Thoracic aorta (tissue), 2 donors: ENCODE results near the gene STXBP6. TPM values are rescaled to one million over a fixed set of nuclear protein-coding genes. Genes with fewer than 3 reads are reported as not detected.

Experiments used
- ATAC-seq: fragments of 150-250 bp; one replicate; pipeline ENCODE4 v1.8.0; 2017; ENCODE audit warnings: low read depth; ENCODE audit not compliant: insufficient number of reproducible peaks, low FRiP score
- DNase-seq: peaks from one replicate; pipeline ENCODE4 v3.0.0-alpha.2; 2020; ENCODE audit warnings: low spot score
- H3K27ac ChIP-seq, 2 donors: fragments of 200-600 bp; sonication (generic); 1 replicate in 1 of 2; 2 replicates in 1 of 2; pipeline ENCODE4 v1.5.1; 2016; ENCODE audit warnings: mild to moderate bottlenecking in 2 of 2, moderate library complexity in 2 of 2
- H3K27me3 ChIP-seq: fragments of 200-600 bp; sonication (generic); replicated peaks from 2 replicates; pipeline ENCODE4 v1.6.0; 2016; ENCODE audit warnings: mild to moderate bottlenecking; ENCODE audit not compliant: insufficient read depth
- H3K36me3 ChIP-seq: fragments of 200-600 bp; sonication (generic); one replicate; pipeline ENCODE4 v1.5.1; 2016
- H3K4me1 ChIP-seq, 2 donors: fragments of 200-600 bp; sonication (generic); 1 replicate in 1 of 2; 2 replicates in 1 of 2; pipeline versions ENCODE4 v1.5.1 to v1.6.0; 2016; ENCODE audit warnings: low read depth in 2 of 2, mild to moderate bottlenecking in 1 of 2; ENCODE audit not compliant: control insufficient read depth in 1 of 2
- H3K4me3 ChIP-seq: fragments of 200-600 bp; sonication (generic); 2 replicates; pipeline ENCODE4 v1.5.1; 2016; ENCODE audit warnings: mild to moderate bottlenecking
- H3K9me3 ChIP-seq: fragments of 200-600 bp; sonication (generic); 2 replicates; pipeline ENCODE4 v1.5.1; 2016
- CTCF ChIP-seq: fragments of 200-600 bp; sonication (generic); IDR thresholded peaks from one replicate; pipeline ENCODE4 v1.5.1; 2019; ENCODE audit warnings: antibody characterized with exemption
- total RNA-seq, 2 donors: library from RNA; depleted of rRNA; stranded (reverse); fragments of >200 nt; gene quantifications; one replicate each; pipeline versions ENCODE4 v1.1.0 to v1.2.3, GENCODE V29; 2016

Gene STXBP6
- total RNA-seq, 2 donors from 2014 or later, result 3.1 to 4.4 TPM

GRCh38 chr14:24794644-24795305, 255.2 kb downstream of the STXBP6 start:
- Histone ChIP-seq H3K27me3 (no peaks in the 10 kb centered on the region), H3K4me3 (no peak overlapping the region), H3K27ac (no peak overlapping the region), H3K4me1 (no peaks in the 10 kb centered on the region), H3K9me3 (no peaks in the 10 kb centered on the region), H3K36me3 (no peaks in the 10 kb centered on the region)
- ATAC-seq, result no peak
- no peak for DNase-seq
- no peak for TF ChIP-seq CTCF

- no peak for TF ChIP-seq CTCF
- no peak overlapping the region for H3K4me3 ChIP-seq
- no peaks in the 10 kb centered on the region for H3K36me3 ChIP-seq
- H3K9me3 ChIP-seq, result no peaks in the 10 kb centered on the region
- DNase-seq, result no peak
- no peaks in the 10 kb centered on the region for H3K4me1 ChIP-seq
- no peaks in the 10 kb centered on the region for H3K27me3 ChIP-seq
- no peak overlapping the region for H3K27ac ChIP-seq
- no peak for ATAC-seq
These were observed 259.8 kb downstream of the STXBP6 start for GRCh38 chr14:24790196-24790595.

DNA sequence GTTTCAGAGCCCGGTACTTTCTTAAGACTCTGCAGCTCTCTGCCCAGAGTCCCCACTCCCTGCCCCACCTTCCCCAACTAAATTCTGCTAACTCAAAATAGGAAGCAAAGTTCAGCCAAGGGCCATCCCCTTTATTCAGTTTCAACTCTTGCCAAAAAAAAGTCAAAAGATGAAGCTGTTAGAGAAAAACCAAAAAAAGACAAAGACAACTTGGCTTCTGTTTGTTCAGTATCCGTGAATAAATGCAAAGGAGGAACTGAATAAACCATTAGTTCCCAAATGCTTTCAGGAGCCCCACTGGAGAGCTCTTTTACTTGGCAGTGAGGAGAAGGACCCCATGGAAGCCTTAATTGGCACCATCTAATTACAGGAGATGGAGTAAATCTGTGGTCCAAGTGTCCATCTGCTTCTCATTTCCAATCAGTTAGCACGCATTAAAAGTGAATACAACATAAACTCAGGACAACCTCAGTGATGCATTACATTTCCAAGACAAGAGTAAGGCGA, 260.5 kb downstream of the STXBP6 start:
- Histone ChIP-seq H3K9me3 (no peaks in the 10 kb centered on the region), H3K36me3 (no peaks in the 10 kb centered on the region), H3K4me1 (no peaks in the 10 kb centered on the region), H3K27ac (no peak overlapping the region), H3K27me3 (no peaks in the 10 kb centered on the region), H3K4me3 (no peak overlapping the region)
- ATAC-seq (no peak), DNase-seq (no peak)
- no peak for TF ChIP-seq CTCF

GRCh38 chr14:24785698-24786097, 264.2 kb downstream of the STXBP6 start:
- no peaks in the 10 kb centered on the region for H3K27me3 ChIP-seq
- H3K27ac ChIP-seq, result no peak overlapping the region
- no peaks in the 10 kb centered on the region for H3K4me1 ChIP-seq
- ATAC-seq (no peak), DNase-seq (no peak)
- no peaks in the 10 kb centered on the region for H3K36me3 ChIP-seq
- H3K9me3 ChIP-seq, result no peaks in the 10 kb centered on the region
- H3K4me3 ChIP-seq, result no peak overlapping the region
- no peak for TF ChIP-seq CTCF

DNA sequence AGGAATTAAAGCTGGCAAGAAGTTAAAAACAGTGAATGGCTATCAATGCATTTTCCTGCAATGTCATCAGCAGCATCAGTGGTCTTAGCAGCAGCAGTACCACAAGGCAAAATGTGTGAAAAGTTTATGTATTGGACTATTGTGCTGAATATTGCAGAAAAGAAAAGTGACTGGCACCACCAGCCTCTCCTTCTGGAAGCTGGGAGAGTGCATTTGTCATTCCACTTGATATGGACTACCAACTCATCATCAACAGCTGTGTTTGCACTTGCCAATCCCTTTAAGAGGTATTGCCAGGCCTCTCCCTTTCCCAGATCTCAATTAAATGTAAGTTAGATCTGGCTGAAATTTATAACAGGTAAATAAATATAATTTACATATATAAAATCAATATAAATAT, 265.0 kb downstream of the STXBP6 start:
- no peak for TF ChIP-seq CTCF
- Histone ChIP-seq H3K36me3 (no peaks in the 10 kb centered on the region), H3K27ac (no peak overlapping the region), H3K27me3 (no peaks in the 10 kb centered on the region), H3K9me3 (no peaks in the 10 kb centered on the region), H3K4me1 (no peaks in the 10 kb centered on the region), H3K4me3 (no peak overlapping the region)
- ATAC-seq (no peak), DNase-seq (no peak)
